ENCODE results near the gene TMEM255B. TPM values are rescaled to one million over a fixed set of nuclear protein-coding genes. Genes with fewer than 3 reads are reported as not detected.
"Not testable (repeated sequence)": the region's sequence is repeated elsewhere in the genome, so short reads cannot be mapped to it uniquely, and the experiment has no call there.

TMEM255B gene
- total RNA-seq, 1 donor from 2014 or later = 0.26 TPM

GRCh38 chr13:113793718-113794085 lies 34.7 kb downstream of the TMEM255B start:
- Histone ChIP-seq H3K79me2 (ENCODE audit: low read depth) (no peaks in the 10 kb centered on the region), H3K9ac (no peak overlapping the region), H3K4me1 (no peaks in the 10 kb centered on the region), H3K9me3 (ENCODE audit: low read depth) (no peaks in the 10 kb centered on the region), H2AFZ (replicated peaks) (no peak overlapping the region), H3K36me3 (no peaks in the 10 kb centered on the region), H3K4me2 (no peak overlapping the region), H3K27me3 (no peaks in the 10 kb centered on the region), H4K20me1 (ENCODE audit: low read depth) (no peaks in the 10 kb centered on the region), H3K27ac (no peak overlapping the region), H3F3A (ENCODE audit: low read depth) (no peaks in the 10 kb centered on the region), H3K4me3 (no peak overlapping the region)
- Mint-ChIP-seq H3K27ac (no peak overlapping the region), H3K9me3 (peaks cover 2% of the 10 kb centered on the region), H3K36me3 (no peaks in the 10 kb centered on the region), H3K4me1 (no peaks in the 10 kb centered on the region), H3K27me3 (ENCODE audit: insufficient read depth, low read depth) (no peaks in the 10 kb centered on the region), H3K4me3 (no peak overlapping the region)
- DNase-seq (ENCODE audit: low spot score) = no peak
- TF ChIP-seq EZH2phosphoT487 (IDR thresholded peaks at IDR 0.05) (no peak), EZH2 (IDR thresholded peaks at IDR 0.05) (no peak)

- DNase-seq (ENCODE audit: low spot score) = no peak
- no peaks in the 10 kb centered on the region for H3K9me3 ChIP-seq (ENCODE audit: low read depth)
- Mint-ChIP-seq H3K27ac (no peak overlapping the region), H3K4me3 (no peak overlapping the region), H3K9me3 (peaks cover under 1% of the 10 kb centered on the region), H3K27me3 (ENCODE audit: insufficient read depth, low read depth) (no peaks in the 10 kb centered on the region), H3K4me1 (no peaks in the 10 kb centered on the region), H3K36me3 (no peaks in the 10 kb centered on the region)
- H3K27me3 ChIP-seq = no peaks in the 10 kb centered on the region
- H3K4me2 ChIP-seq = no peak overlapping the region
- no peaks in the 10 kb centered on the region for H4K20me1 ChIP-seq (ENCODE audit: low read depth)
- no peak overlapping the region for H3K4me3 ChIP-seq
- no peaks in the 10 kb centered on the region for H3K36me3 ChIP-seq
- no peak overlapping the region for H3K27ac ChIP-seq
- no peaks in the 10 kb centered on the region for H3K79me2 ChIP-seq (ENCODE audit: low read depth)
- TF ChIP-seq EZH2 (IDR thresholded peaks at IDR 0.05) (no peak), EZH2phosphoT487 (IDR thresholded peaks at IDR 0.05) (no peak)
- TF ChIP-seq, protein P1, sequence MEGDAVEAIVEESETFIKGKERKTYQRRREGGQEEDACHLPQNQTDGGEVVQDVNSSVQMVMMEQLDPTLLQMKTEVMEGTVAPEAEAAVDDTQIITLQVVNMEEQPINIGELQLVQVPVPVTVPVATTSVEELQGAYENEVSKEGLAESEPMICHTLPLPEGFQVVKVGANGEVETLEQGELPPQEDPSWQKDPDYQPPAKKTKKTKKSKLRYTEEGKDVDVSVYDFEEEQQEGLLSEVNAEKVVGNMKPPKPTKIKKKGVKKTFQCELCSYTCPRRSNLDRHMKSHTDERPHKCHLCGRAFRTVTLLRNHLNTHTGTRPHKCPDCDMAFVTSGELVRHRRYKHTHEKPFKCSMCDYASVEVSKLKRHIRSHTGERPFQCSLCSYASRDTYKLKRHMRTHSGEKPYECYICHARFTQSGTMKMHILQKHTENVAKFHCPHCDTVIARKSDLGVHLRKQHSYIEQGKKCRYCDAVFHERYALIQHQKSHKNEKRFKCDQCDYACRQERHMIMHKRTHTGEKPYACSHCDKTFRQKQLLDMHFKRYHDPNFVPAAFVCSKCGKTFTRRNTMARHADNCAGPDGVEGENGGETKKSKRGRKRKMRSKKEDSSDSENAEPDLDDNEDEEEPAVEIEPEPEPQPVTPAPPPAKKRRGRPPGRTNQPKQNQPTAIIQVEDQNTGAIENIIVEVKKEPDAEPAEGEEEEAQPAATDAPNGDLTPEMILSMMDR (IDR thresholded peaks at IDR 0.05) = no peak
- no peaks in the 10 kb centered on the region for H3K4me1 ChIP-seq
- H3K9ac ChIP-seq = no peak overlapping the region
- H3F3A ChIP-seq (ENCODE audit: low read depth) = no peaks in the 10 kb centered on the region
- H2AFZ ChIP-seq (replicated peaks) = no peak overlapping the region
These were observed 35.1 kb downstream of the TMEM255B start for GRCh38 chr13:113794086-113794485.

GRCh38 chr13:113794764-113795173 lies 35.7 kb downstream of the TMEM255B start:
- Mint-ChIP-seq H3K4me1 (no peaks in the 10 kb centered on the region), H3K27ac (no peak overlapping the region), H3K36me3 (no peaks in the 10 kb centered on the region), H3K27me3 (ENCODE audit: insufficient read depth, low read depth) (no peaks in the 10 kb centered on the region), H3K9me3 (no peaks in the 10 kb centered on the region), H3K4me3 (no peak overlapping the region)
- no peak overlapping the region for H3K9ac ChIP-seq
- H3K27ac ChIP-seq = no peak overlapping the region
- no peaks in the 10 kb centered on the region for H3K27me3 ChIP-seq
- no peaks in the 10 kb centered on the region for H3K36me3 ChIP-seq
- no peaks in the 10 kb centered on the region for H3K79me2 ChIP-seq (ENCODE audit: low read depth)
- H2AFZ ChIP-seq (replicated peaks) = no peak overlapping the region
- no peaks in the 10 kb centered on the region for H3F3A ChIP-seq (ENCODE audit: low read depth)
- no peaks in the 10 kb centered on the region for H3K4me1 ChIP-seq
- H3K4me3 ChIP-seq = no peak overlapping the region
- H4K20me1 ChIP-seq (ENCODE audit: low read depth) = no peaks in the 10 kb centered on the region
- no peak for DNase-seq (ENCODE audit: low spot score)
- no peak overlapping the region for H3K4me2 ChIP-seq
- TF ChIP-seq, protein P1 (IDR thresholded peaks at IDR 0.05) = no peak
- no peak for TF ChIP-seq EZH2phosphoT487 (IDR thresholded peaks at IDR 0.05)
- no peak for TF ChIP-seq EZH2 (IDR thresholded peaks at IDR 0.05)
- H3K9me3 ChIP-seq (ENCODE audit: low read depth) = no peaks in the 10 kb centered on the region

GRCh38 chr13:113795362-113795761 lies 36.3 kb downstream of the TMEM255B start:
- H3K27ac Mint-ChIP-seq, H3K4me1 ChIP-seq, H3K9me3 Mint-ChIP-seq: not testable (repeated sequence)

More at GRCh38 chr13:113795362-113795761, 36.3 kb downstream of the TMEM255B start:
- H3K79me2 ChIP-seq (ENCODE audit: low read depth); H2AFZ ChIP-seq (replicated peaks); H3F3A ChIP-seq (ENCODE audit: low read depth); H3K27ac ChIP-seq; H3K4me3 Mint-ChIP-seq; H3K4me2 ChIP-seq; H3K4me3 ChIP-seq; H3K27me3 Mint-ChIP-seq (ENCODE audit: insufficient read depth, low read depth); H3K4me1 Mint-ChIP-seq; H3K9ac ChIP-seq; H3K36me3 ChIP-seq; H3K27me3 ChIP-seq; H3K9me3 ChIP-seq (ENCODE audit: low read depth); H3K36me3 Mint-ChIP-seq; DNase-seq (ENCODE audit: low spot score); H4K20me1 ChIP-seq (ENCODE audit: low read depth): not testable (repeated sequence)

All from neural progenitor cell (in vitro differentiated cells).